ENCODE measurements around the gene KATNB1.
"Not testable (repeated sequence)": the region's sequence is repeated elsewhere in the genome, so short reads cannot be mapped to it uniquely, and the experiment has no call there.

DNA sequence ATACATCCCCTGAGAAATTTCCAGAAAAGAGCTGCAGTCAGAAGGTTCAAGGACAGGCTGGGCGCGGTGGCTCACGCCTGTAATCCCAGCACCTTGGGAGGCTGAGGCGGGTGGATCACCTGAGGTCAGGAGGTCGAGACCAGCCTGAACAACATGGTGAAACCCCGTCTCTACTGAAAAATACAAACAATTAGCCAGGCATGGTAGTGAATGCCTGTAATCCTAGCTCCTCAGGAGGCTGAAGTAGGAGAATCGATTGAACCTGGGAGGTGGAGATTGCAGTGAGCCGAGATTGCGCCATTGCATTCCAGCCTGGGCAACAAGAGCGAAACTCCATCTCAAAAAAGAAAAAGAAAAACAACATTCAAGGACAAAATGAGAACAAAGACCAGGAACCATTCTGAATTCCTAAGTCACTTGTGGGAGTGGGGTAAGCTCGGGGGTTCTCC is 47.1 kb downstream of the KATNB1 start:
- TF ChIP-seq, protein P1, sequence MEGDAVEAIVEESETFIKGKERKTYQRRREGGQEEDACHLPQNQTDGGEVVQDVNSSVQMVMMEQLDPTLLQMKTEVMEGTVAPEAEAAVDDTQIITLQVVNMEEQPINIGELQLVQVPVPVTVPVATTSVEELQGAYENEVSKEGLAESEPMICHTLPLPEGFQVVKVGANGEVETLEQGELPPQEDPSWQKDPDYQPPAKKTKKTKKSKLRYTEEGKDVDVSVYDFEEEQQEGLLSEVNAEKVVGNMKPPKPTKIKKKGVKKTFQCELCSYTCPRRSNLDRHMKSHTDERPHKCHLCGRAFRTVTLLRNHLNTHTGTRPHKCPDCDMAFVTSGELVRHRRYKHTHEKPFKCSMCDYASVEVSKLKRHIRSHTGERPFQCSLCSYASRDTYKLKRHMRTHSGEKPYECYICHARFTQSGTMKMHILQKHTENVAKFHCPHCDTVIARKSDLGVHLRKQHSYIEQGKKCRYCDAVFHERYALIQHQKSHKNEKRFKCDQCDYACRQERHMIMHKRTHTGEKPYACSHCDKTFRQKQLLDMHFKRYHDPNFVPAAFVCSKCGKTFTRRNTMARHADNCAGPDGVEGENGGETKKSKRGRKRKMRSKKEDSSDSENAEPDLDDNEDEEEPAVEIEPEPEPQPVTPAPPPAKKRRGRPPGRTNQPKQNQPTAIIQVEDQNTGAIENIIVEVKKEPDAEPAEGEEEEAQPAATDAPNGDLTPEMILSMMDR (conservative IDR thresholded peaks at IDR 0.05): not testable (repeated sequence)
- not testable (repeated sequence) for TF ChIP-seq ZFX (IDR thresholded peaks at IDR 0.05)
